Caki2 (cell line): ENCODE results near the gene KLK12. TPM values are rescaled to one million over a fixed set of nuclear protein-coding genes. Genes with fewer than 3 reads are reported as not detected.

ENCODE experiments used
- DNase-seq: peaks from one replicate; pipeline ENCODE4 v3.0.0-alpha.2; 2015; ENCODE audit warnings: low read depth
- in situ Hi-C: cut with HindIII; loops from 2 replicates; pipeline ENCODE4 v1.10.0; 2016; ENCODE audit warnings: low sequenced_read_pairs, low pct_unique_long_range_greater_than_20kb, mixed read lengths
- total RNA-seq: library from RNA; depleted of rRNA; stranded (reverse); fragments of >200 nt; shearing (Covaris generic); gene quantifications from 2 replicates; pipeline ENCODE4 v1.2.3, GENCODE V29; 2014; ENCODE audit warnings: low replicate concordance; rRNA removed

The KLK12 gene
- total RNA-seq: not detected in 2 replicates

- in situ Hi-C loops: no loop called here
- no peak for DNase-seq
Observed at GRCh38 chr19:51034704-51035103, at the start of gene KLK12. KLK12 (minus strand) TSS chr19:51035002; CDS start chr19:51034621, 381 bp downstream.

GRCh38 chr19:51084505-51084904, 49.7 kb upstream of the KLK12 start:
- no peak for DNase-seq
- in situ Hi-C loops: no loop called here

GRCh38 chr19:51083783-51084182, 49.0 kb upstream of the KLK12 start:
- in situ Hi-C loops: no loop called here
- no peak for DNase-seq

- in situ Hi-C loops: no loop called here
- DNase-seq: no peak
Observed at GRCh38 chr19:51083181-51083580, 48.4 kb upstream of the KLK12 start.

- in situ Hi-C loops: no loop called here
Observed at GRCh38 chr19:51082611-51083010, 47.8 kb upstream of the KLK12 start, which contains the start of gene KLK14. KLK14 (minus strand) TSS chr19:51082887; CDS start chr19:51082614, 273 bp downstream.

GRCh38 chr19:51081476-51081875, 46.7 kb upstream of the KLK12 start:
- in situ Hi-C loops: no loop called here
- no peak for DNase-seq

More at GRCh38 chr19:51082611-51083010, 47.8 kb upstream of the KLK12 start, which contains the start of gene KLK14:
- no peak for DNase-seq

- in situ Hi-C loops: no loop called here
- DNase-seq: no peak
Observed at GRCh38 chr19:51079481-51080110, 44.8 kb upstream of the KLK12 start.

- DNase-seq: no peak
- in situ Hi-C loops: no loop called here
Observed at GRCh38 chr19:51078731-51079130, 43.9 kb upstream of the KLK12 start.

GRCh38 chr19:51078104-51078503, 43.3 kb upstream of the KLK12 start:
- no peak for DNase-seq
- in situ Hi-C loops: no loop called here

- in situ Hi-C loops: no loop called here
- no peak for DNase-seq
Observed at GRCh38 chr19:51076631-51077213, 41.9 kb upstream of the KLK12 start.

GRCh38 chr19:51075998-51076397, 41.2 kb upstream of the KLK12 start:
- in situ Hi-C loops: no loop called here

GRCh38 chr19:51071095-51071405, 36.2 kb upstream of the KLK12 start:
- no peak for DNase-seq
- in situ Hi-C loops: no loop called here

More at GRCh38 chr19:51075998-51076397, 41.2 kb upstream of the KLK12 start:
- no peak for DNase-seq

GRCh38 chr19:51070334-51071094, 35.7 kb upstream of the KLK12 start:
- in situ Hi-C loops: no loop called here
- DNase-seq: no peak

GRCh38 chr19:51066393-51067186, 31.8 kb upstream of the KLK12 start:
- DNase-seq: no peak
- in situ Hi-C loops: no loop called here

- no peak for DNase-seq
- in situ Hi-C loops: no loop called here
Observed at GRCh38 chr19:51065221-51065960, 30.6 kb upstream of the KLK12 start.

GRCh38 chr19:51064534-51065220, 29.9 kb upstream of the KLK12 start, which contains the start of gene KLK13:
KLK13 (minus strand) TSS chr19:51065092; CDS start chr19:51065067, 25 bp downstream.
- in situ Hi-C loops: no loop called here
- DNase-seq: no peak

- DNase-seq: no peak
- in situ Hi-C loops: no loop called here
Observed at GRCh38 chr19:51063664-51064063, 28.9 kb upstream of the KLK12 start.
